AG09319 (cell line): ENCODE measurements around the gene PDAP1.

ENCODE experiments used
- DNase-seq: peaks from one replicate; pipeline ENCODE4 v3.0.0-alpha.2; 2010; ENCODE audit warnings: low read depth; ENCODE audit errors: extremely low read depth
- CTCF ChIP-seq: IDR thresholded peaks from 2 replicates; pipeline ENCODE4 v1.5.1; 2011; ENCODE audit warnings: low read depth, mild to moderate bottlenecking, inconsistent platforms, low read length, moderate library complexity

PDAP1 gene

GRCh38 chr7:99404235-99404976 lies 4.0 kb downstream of the PDAP1 start:
- TF ChIP-seq CTCF, result no peak
- no peak for DNase-seq

GRCh38 chr7:99403764-99404163 lies 4.6 kb downstream of the PDAP1 start:
- TF ChIP-seq CTCF, result no peak

GRCh38 chr7:99402854-99403253 lies 5.5 kb downstream of the PDAP1 start:
- no peak for TF ChIP-seq CTCF
- no peak for DNase-seq

More at GRCh38 chr7:99403764-99404163, 4.6 kb downstream of the PDAP1 start:
- DNase-seq, result no peak

GRCh38 chr7:99399597-99399996 lies 8.8 kb downstream of the PDAP1 start:
- DNase-seq, result no peak
- no peak for TF ChIP-seq CTCF

- no peak for TF ChIP-seq CTCF
- no peak for DNase-seq
Observed at GRCh38 chr7:99398891-99399445, 9.4 kb downstream of the PDAP1 start.

GRCh38 chr7:99397297-99397983 lies 11.0 kb downstream of the PDAP1 start:
- no peak for TF ChIP-seq CTCF
- DNase-seq, result no peak
